HCT116 (cell line): ENCODE results near the gene CIAO2B. TPM values are rescaled to one million over a fixed set of nuclear protein-coding genes. Genes with fewer than 3 reads are reported as not detected.
"Not testable (repeated sequence)": the region's sequence is repeated elsewhere in the genome, so short reads cannot be mapped to it uniquely, and the experiment has no call there.

Source experiments
- ATAC-seq: fragments of 200-7000 bp; cut with Tn5 transposase; 2 replicates; pipeline ENCODE4 v1.9.1; 2020; ENCODE audit warnings: mild to moderate bottlenecking, moderate library complexity
- BruUV-seq: library from RNA; stranded (reverse); fragments of 400-500 nt; replicated peaks from 2 replicates; lab custom pipeline; 2021; lab: Mats Ljungman, UMichigan
- CTCF ChIA-PET: fragments of 300-600 bp; sonication (Branson Sonifier 250); formaldehyde crosslinking; loops from one replicate; lab custom pipeline; 2021; ENCODE audit warnings: antibody characterized with exemption; lab: Charles Lee
- POLR2A ChIA-PET: fragments of 300-600, 350-600 bp; sonication (Branson Sonifier 250); formaldehyde crosslinking; loops from one replicate; lab custom pipeline; 2021; ENCODE audit warnings: antibody characterized with exemption; lab: Charles Lee
- RAD21 ChIA-PET, 2 experiments: fragments of 300-600 bp; sonication (Branson Sonifier 250); formaldehyde crosslinking; loops; one replicate each; lab custom pipeline; 2023; ENCODE audit warnings: low total read pairs in 2 of 2; ENCODE audit not compliant: uncharacterized antibody in 2 of 2, unreplicated experiment in 2 of 2, low non-redundant PET in 1 of 2; lab: Charles Lee
- DNase-seq: peaks from one replicate; pipeline ENCODE4 v3.0.0-alpha.2; 2010; ENCODE audit warnings: low read depth, low spot score
- H2AFZ ChIP-seq: fragments of 200-600 bp; shearing (Covaris generic), sonication (generic); 2 replicates; pipeline ENCODE4 v1.6.1; 2017; ENCODE audit warnings: low read depth, mixed run types, mixed read lengths, antibody characterized with exemption, low read length; ENCODE audit not compliant: poor library complexity, severe bottlenecking
- H3K27ac ChIP-seq: 2 replicates; pipeline ENCODE4 v1.5.1; 2012; ENCODE audit warnings: low read depth, low read length
- H3K27me3 ChIP-seq: fragments of 200-600 bp; sonication (generic); 2 replicates; pipeline ENCODE4 v1.6.1; 2016; ENCODE audit warnings: mixed run types, low read length, mixed read lengths; ENCODE audit not compliant: insufficient read depth
- H3K36me3 ChIP-seq, 2 experiments: fragments of 200-500 bp in 1 of 2; fragments of 200-600 bp in 1 of 2; sonication (Bioruptor generic) in 1 of 2; sonication (generic) in 1 of 2; 2 replicates each; pipeline versions ENCODE4 v1.5.1 to v1.6.1; 2014 to 2016; ENCODE audit warnings: low read length in 2 of 2, inconsistent platforms in 1 of 2, mixed read lengths in 1 of 2, mixed run types in 1 of 2; ENCODE audit not compliant: insufficient read depth in 2 of 2, control insufficient read depth in 1 of 2
- H3K4me1 ChIP-seq, 2 experiments: fragments of 200-600 bp in 1 of 2; sonication (generic) in 1 of 2; 2 replicates each; pipeline versions ENCODE4 v1.5.1 to v1.6.1; 2012 to 2017; ENCODE audit warnings: low read length in 2 of 2, inconsistent platforms in 1 of 2, mild to moderate bottlenecking in 1 of 2, mixed read lengths in 1 of 2, mixed run types in 1 of 2, moderate library complexity in 1 of 2; ENCODE audit not compliant: insufficient read depth in 2 of 2, control insufficient read depth in 1 of 2
- H3K4me2 ChIP-seq: fragments of 200-600 bp; sonication (generic); 2 replicates; pipeline ENCODE4 v1.6.1; 2017; ENCODE audit warnings: mixed run types, low read length, mixed read lengths
- H3K4me3 ChIP-seq, 2 experiments: fragments of 200-600 bp in 1 of 2; sonication (generic) in 1 of 2; replicated peaks in 1 of 2; 2 replicates each; pipeline ENCODE4 v1.5.1; 2011 to 2016; ENCODE audit warnings: low read length in 2 of 2, control low read depth in 1 of 2, low read depth in 1 of 2, mild to moderate bottlenecking in 1 of 2, mixed read lengths in 1 of 2, mixed run types in 1 of 2
- H3K79me2 ChIP-seq: fragments of 200-600 bp; sonication (generic); 2 replicates; pipeline ENCODE4 v1.6.1; 2017; ENCODE audit warnings: mild to moderate bottlenecking, mixed run types, low read length, moderate library complexity, mixed read lengths; ENCODE audit not compliant: insufficient read depth
- H3K9ac ChIP-seq: fragments of 200-600 bp; sonication (generic); 2 replicates; pipeline ENCODE4 v1.6.1; 2016; ENCODE audit warnings: low read length, mixed read lengths
- H3K9me2 ChIP-seq: fragments of 200-600 bp; sonication (generic), shearing (Covaris generic); 2 replicates; pipeline ENCODE4 v1.6.1; 2017; ENCODE audit warnings: mixed run types, mild to moderate bottlenecking, moderate library complexity; ENCODE audit not compliant: insufficient read depth
- H3K9me3 ChIP-seq, 2 experiments: fragments of 200-500 bp in 1 of 2; fragments of 200-600 bp in 1 of 2; sonication (Bioruptor generic) in 1 of 2; sonication (generic) in 1 of 2; 2 replicates each; pipeline ENCODE4 v1.6.1; 2014 to 2017; ENCODE audit warnings: low read length in 2 of 2, mixed read lengths in 2 of 2, inconsistent platforms in 1 of 2, low read depth in 1 of 2, mild to moderate bottlenecking in 1 of 2, mixed run types in 1 of 2, moderate library complexity in 1 of 2; ENCODE audit not compliant: control insufficient read depth in 1 of 2, insufficient read depth in 1 of 2
- H4K20me1 ChIP-seq: fragments of 200-600 bp; sonication (generic), shearing (Covaris generic); 2 replicates; pipeline ENCODE4 v1.6.1; 2017; ENCODE audit warnings: mixed run types, mild to moderate bottlenecking, moderate library complexity; ENCODE audit not compliant: insufficient read depth
- EZH2phosphoT487 ChIP-seq: fragments of 200-600 bp; IDR thresholded peaks from 2 replicates; pipeline ENCODE4 v1.6.1; 2018; ENCODE audit warnings: antibody characterized with exemption, borderline replicate concordance
- POLR2AphosphoS5 ChIP-seq: IDR thresholded peaks from 2 replicates; pipeline ENCODE4 v1.6.1; 2011; ENCODE audit warnings: mild to moderate bottlenecking, low read depth, low read length, moderate library complexity
- YY1 ChIP-seq: IDR thresholded peaks from 2 replicates; pipeline ENCODE4 v1.6.1; 2011; ENCODE audit warnings: low read length, low read depth, moderate library complexity, mild to moderate bottlenecking; ENCODE audit not compliant: insufficient replicate concordance; ENCODE audit errors: extremely low read depth
- intact Hi-C: fragments of 100-400 bp; cut with micrococcal nuclease; formaldehyde crosslinking; loops from 2 replicates; pipeline ENCODE4 v1.10.0; 2022
- total RNA-seq: library from RNA; stranded (reverse); gene quantifications from one replicate; pipeline ENCODE4 v1.2.1, GENCODE V29; 2021; ENCODE audit not compliant: unreplicated experiment
- TF ChIP-seq, protein P1 (sequence below): IDR thresholded peaks from 2 replicates; pipeline ENCODE4 v1.6.1; 2012; ENCODE audit warnings: low read depth
- TF ChIP-seq, protein P2 (sequence below): IDR thresholded peaks from 2 replicates; pipeline ENCODE4 v1.6.1; 2012

The CIAO2B gene
- total RNA-seq, 1 experiment from 2014 or later: 113 TPM

DNA sequence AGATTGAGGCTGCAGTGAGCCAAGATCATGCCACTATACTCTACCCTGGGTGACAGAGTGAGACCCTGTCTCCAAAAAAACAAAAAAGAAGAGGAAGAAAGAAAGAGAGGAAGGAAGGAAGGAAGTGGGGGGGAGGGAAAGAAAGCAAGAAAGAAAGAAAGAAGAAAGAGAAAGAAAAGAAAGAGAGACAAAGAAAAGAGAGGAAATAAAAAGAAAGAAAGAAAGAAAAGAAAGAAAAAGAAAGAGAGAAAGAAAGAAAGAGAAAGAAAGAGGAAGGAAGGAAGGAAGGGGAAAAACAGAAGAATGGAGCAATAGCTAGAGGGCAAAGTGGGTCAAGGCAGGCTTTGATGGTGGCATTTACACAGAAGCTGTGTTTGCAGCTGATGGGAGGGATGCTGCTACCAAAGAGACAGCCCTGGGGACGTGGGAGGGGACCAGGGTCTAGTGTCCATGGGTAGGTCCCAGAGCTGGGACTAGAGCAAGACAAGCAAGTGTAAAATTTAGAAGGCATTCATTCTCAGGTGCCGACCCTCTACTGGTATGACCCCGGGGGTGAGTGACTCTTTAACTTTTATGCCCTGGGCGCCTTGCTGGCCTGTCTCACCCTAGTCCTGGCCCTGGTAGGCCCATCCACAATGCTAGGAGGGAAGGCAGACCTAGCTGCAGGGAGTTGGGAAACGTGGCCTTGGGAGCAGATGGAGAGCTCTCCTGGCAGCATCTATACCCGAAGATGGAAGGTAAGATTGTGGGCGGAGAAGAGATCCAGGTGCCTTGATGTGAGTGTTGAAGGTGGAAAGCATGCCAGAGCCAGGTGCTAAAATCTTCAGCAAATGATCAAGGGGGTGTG is 24.9 kb upstream of the CIAO2B start:
- CTCF ChIA-PET: interaction anchor here (0.7 to 2.3 kb wide), 3 partner anchors 59 to 506 kb away, joined by 3 to 9 read pairs (median 3); no protein-coding TSS in a partner anchor
- H3K36me3 ChIP-seq: no peaks in the 10 kb centered on the region
- TF ChIP-seq YY1 (no peak), EZH2phosphoT487 (no peak), POLR2AphosphoS5 (no peak)
- TF ChIP-seq, protein P1, sequence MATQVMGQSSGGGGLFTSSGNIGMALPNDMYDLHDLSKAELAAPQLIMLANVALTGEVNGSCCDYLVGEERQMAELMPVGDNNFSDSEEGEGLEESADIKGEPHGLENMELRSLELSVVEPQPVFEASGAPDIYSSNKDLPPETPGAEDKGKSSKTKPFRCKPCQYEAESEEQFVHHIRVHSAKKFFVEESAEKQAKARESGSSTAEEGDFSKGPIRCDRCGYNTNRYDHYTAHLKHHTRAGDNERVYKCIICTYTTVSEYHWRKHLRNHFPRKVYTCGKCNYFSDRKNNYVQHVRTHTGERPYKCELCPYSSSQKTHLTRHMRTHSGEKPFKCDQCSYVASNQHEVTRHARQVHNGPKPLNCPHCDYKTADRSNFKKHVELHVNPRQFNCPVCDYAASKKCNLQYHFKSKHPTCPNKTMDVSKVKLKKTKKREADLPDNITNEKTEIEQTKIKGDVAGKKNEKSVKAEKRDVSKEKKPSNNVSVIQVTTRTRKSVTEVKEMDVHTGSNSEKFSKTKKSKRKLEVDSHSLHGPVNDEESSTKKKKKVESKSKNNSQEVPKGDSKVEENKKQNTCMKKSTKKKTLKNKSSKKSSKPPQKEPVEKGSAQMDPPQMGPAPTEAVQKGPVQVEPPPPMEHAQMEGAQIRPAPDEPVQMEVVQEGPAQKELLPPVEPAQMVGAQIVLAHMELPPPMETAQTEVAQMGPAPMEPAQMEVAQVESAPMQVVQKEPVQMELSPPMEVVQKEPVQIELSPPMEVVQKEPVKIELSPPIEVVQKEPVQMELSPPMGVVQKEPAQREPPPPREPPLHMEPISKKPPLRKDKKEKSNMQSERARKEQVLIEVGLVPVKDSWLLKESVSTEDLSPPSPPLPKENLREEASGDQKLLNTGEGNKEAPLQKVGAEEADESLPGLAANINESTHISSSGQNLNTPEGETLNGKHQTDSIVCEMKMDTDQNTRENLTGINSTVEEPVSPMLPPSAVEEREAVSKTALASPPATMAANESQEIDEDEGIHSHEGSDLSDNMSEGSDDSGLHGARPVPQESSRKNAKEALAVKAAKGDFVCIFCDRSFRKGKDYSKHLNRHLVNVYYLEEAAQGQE: no peak
- TF ChIP-seq, protein P2, sequence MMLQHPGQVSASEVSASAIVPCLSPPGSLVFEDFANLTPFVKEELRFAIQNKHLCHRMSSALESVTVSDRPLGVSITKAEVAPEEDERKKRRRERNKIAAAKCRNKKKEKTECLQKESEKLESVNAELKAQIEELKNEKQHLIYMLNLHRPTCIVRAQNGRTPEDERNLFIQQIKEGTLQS: no peak
- no peak overlapping the region for H3K9ac ChIP-seq
- BruUV-seq: no TSS peak
- no peak overlapping the region for H3K27ac ChIP-seq
- H4K20me1 ChIP-seq: no peaks in the 10 kb centered on the region
- DNase-seq (no peak), ATAC-seq (no peak)
- H3K4me2 ChIP-seq: no peak overlapping the region
- POLR2A ChIA-PET: no interaction called here
- intact Hi-C loops: loop anchor here (10.0 kb wide), 1 partner anchor 706 kb away; the partner anchor contains the start of genes ACD, C16orf86, ENKD1 and PARD6A
- H3K79me2 ChIP-seq: no peaks in the 10 kb centered on the region
- RAD21 ChIA-PET: no interaction called here
- H3K9me2 ChIP-seq: no peaks in the 10 kb centered on the region
- H3K27me3 ChIP-seq: no peaks in the 10 kb centered on the region
- no peak overlapping the region for H3K4me3 ChIP-seq
- no peaks in the 10 kb centered on the region for H3K9me3 ChIP-seq
- H2AFZ ChIP-seq: no peak overlapping the region
- peaks cover 6 to 17% of the 10 kb centered on the region in 2 experiments for H3K4me1 ChIP-seq

DNA sequence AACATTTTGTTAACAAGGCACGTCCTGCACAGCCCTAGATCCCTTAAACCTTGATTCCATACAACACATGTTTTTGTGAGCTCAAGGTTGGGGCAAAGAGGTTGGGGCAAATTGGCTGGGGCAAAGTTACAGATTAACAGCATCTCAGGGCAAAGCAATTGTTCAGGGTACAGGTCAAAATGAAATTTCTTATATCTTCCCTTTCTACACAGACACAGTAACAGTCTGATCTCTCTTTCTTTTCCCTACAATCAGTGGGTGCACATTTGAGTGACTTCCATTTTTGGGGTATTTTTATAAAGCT is 21.9 kb upstream of the CIAO2B start:
- H3K9me3 ChIP-seq, BruUV-seq, RAD21 ChIA-PET, H3K36me3 ChIP-seq, H3K27me3 ChIP-seq, H3K4me3 ChIP-seq, ATAC-seq, H3K4me2 ChIP-seq, H3K79me2 ChIP-seq, H3K9ac ChIP-seq, DNase-seq, POLR2A ChIA-PET, H3K9me2 ChIP-seq, H4K20me1 ChIP-seq, H2AFZ ChIP-seq, H3K27ac ChIP-seq: not testable (repeated sequence)
- intact Hi-C loops: loop anchor here (10.0 kb wide), 1 partner anchor 709 kb away; the partner anchor contains the start of genes ACD, C16orf86, ENKD1 and PARD6A
- H3K4me1 ChIP-seq: peaks cover 11 to 19% of the 10 kb centered on the region in 2 experiments; a peak in 3 of 4 replicates
- CTCF ChIA-PET: interaction anchor here (0.9 kb wide), 1 partner anchor 61 kb away, joined by 3 read pairs; no protein-coding TSS in a partner anchor
